PFSK-1 (cell line): ENCODE data around the gene DNAH2.

Experiments used
- POLR2AphosphoS5 ChIP-seq: IDR thresholded peaks from 2 replicates; pipeline ENCODE4 v1.6.1; 2012; ENCODE audit warnings: low read depth, mild to moderate bottlenecking, control low read depth, low read length, moderate library complexity
- SIN3A ChIP-seq: IDR thresholded peaks from 2 replicates; pipeline ENCODE4 v1.6.1; 2012; ENCODE audit warnings: mild to moderate bottlenecking, low read length, moderate library complexity, borderline replicate concordance; ENCODE audit not compliant: insufficient read depth

DNA sequence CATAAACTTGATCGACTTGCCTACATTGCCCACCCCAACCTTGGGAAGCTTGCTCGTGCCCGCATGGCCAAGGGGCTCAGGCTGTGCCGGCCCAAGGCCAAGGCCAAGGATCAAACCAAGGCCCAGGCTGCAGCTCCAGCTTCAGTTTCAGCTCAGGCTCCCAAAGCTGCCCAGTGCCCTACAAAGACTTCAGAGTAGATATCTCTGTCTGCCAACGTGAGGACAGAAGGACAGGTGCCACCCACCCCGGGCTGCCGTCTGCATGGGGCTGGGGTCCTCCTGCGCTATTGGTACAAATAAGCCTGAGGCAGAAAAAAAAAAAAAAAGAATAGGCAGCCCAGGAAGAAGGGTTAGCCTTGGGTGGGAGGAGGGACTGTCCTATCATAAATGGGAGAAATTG, 37.1 kb downstream of the DNAH2 start:
- TF ChIP-seq POLR2AphosphoS5 (no peak), SIN3A (no peak)
